Astrocyte of the cerebellum (primary cell): ENCODE results near the gene DOCK4.

Experiments used
- DNase-seq: peaks from one replicate; pipeline ENCODE4 v3.0.0-alpha.2; 2011; ENCODE audit warnings: low read depth
- H3K4me3 ChIP-seq: 2 replicates; pipeline ENCODE4 v1.5.1; 2011; ENCODE audit warnings: mild to moderate bottlenecking, low read depth, low read length, moderate library complexity
- in situ Hi-C: cut with HindIII; loops from 2 replicates; pipeline ENCODE4 v1.10.0; 2017; ENCODE audit warnings: low sequenced_read_pairs
- TF ChIP-seq, protein P1 (sequence below): IDR thresholded peaks from 2 replicates; pipeline ENCODE4 v1.5.1; 2012; ENCODE audit warnings: low read length, low read depth, moderate library complexity, mild to moderate bottlenecking; ENCODE audit errors: missing control alignments

DOCK4 gene

DNA sequence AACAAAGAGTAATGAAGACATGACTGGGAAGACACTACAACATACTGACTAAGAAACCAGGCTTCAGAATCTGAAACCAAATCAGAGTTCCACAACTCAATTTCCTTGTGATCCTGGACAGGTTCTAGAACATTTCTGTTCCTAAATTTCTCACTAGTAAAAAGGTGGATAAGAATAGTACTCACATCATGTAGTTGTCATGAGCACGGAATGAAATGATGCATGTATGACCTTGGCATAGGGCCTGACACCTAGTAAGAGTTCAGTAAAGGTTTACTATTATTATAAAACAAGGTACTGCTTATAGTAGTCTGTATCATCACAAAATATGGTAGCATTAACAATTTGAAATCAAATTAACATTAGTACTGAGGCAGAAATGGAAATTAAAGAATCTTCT lies 19.9 kb downstream of the DOCK4 start:
- H3K4me3 ChIP-seq: no peak overlapping the region
- in situ Hi-C loops: no loop called here
- TF ChIP-seq, protein P1, sequence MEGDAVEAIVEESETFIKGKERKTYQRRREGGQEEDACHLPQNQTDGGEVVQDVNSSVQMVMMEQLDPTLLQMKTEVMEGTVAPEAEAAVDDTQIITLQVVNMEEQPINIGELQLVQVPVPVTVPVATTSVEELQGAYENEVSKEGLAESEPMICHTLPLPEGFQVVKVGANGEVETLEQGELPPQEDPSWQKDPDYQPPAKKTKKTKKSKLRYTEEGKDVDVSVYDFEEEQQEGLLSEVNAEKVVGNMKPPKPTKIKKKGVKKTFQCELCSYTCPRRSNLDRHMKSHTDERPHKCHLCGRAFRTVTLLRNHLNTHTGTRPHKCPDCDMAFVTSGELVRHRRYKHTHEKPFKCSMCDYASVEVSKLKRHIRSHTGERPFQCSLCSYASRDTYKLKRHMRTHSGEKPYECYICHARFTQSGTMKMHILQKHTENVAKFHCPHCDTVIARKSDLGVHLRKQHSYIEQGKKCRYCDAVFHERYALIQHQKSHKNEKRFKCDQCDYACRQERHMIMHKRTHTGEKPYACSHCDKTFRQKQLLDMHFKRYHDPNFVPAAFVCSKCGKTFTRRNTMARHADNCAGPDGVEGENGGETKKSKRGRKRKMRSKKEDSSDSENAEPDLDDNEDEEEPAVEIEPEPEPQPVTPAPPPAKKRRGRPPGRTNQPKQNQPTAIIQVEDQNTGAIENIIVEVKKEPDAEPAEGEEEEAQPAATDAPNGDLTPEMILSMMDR: no peak
- no peak for DNase-seq

DNA sequence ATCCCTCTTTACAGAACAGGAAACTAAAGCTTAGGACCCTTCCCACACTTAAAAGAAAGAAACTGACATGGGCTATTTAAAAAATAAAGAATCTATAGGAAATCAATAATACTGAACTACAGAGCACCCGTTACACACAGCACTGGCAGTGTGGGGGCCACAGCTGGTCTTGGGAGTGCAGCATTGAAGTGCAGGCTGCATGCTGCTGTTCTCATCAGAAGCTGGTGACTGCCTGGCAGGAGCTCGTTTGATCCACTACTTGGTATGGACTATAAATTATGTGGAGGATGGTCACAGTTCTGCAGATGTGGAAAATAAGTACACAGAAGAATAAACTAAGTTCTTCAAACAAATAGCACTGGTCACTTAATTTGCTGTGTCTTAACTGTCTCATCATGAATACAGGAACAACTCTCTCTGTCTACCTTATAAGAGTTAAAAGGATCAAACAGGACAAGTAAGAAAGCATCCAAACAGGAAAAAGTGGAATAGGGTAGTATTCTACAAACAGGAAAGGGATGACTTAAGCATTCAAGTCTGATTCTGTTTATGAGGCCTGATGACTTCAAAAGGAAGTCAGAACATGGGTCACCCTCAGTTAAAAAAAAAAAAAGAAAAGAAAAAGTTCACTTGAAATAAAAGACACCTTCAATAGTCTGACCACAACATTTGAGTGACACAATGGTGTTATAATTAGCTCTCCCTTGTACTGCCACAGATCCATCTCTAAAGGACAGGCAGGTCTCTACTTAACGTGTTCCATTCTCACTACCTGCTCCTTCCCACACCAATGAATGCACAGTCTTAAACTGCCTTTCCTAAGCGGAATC lies 21.0 kb downstream of the DOCK4 start:
- no peak for DNase-seq
- TF ChIP-seq, protein P1: no peak
- in situ Hi-C loops: no loop called here
- H3K4me3 ChIP-seq: no peak overlapping the region

DNA sequence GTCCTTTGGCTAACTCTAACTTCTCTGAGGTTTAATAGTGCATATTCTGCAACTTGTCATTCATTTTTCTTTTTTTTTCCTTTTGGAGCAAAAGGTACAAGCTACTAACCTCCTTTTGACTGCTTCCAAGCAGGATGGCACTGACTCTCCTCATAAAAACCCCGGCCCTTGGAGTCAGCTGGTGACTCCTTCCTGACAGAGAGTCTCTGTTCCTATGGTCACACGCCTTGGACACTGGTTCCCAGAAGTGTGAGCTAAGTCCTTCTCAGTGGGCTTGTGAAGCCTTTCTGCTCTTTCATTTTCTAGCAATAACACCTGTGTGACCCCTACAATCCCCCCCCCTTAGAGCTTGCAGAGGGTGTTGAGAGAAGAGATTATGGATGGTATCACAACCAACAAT lies 21.7 kb downstream of the DOCK4 start:
- TF ChIP-seq, protein P1: no peak
- no peak for DNase-seq
- in situ Hi-C loops: no loop called here
- no peak overlapping the region for H3K4me3 ChIP-seq

DNA sequence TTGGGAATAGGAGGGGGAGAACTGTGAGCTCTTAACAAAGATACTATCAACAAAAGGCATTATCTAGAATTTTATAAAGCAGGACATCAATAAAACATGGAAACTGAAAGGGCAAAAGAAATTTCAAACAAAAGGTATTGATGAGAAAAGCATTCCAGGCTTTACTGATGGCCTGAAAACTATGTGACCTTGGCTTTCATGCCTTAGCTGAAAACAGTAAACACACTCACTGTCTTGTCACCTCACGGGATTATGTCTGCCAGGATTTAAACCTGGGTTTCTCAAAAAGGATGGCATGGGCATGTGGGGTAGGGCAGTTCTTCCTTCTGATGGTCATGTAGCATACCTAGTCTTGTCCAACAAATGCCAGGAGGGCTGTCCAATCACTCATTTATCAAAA lies 22.9 kb downstream of the DOCK4 start:
- in situ Hi-C loops: no loop called here
- H3K4me3 ChIP-seq: no peak overlapping the region
- DNase-seq: no peak
- TF ChIP-seq, protein P1: no peak

DNA sequence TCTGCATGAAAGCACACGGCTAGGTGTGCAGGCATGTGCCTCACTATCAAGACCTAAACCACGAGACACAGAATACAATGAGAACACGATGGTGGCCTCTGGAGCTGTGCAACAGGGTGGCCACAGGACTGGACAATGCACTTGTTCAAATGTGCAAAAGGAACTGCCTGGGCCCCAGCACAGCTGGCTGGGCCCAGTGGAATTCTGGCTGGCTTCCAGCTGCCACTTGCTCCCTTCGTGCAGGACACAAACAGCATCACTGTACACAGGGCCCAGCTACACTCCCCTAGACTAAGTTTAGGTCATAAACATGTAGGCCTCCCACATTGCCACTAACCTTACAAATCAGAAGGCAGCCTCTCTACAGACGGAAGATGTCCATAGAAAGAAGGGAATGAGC lies 23.4 kb downstream of the DOCK4 start:
- no peak overlapping the region for H3K4me3 ChIP-seq
- in situ Hi-C loops: no loop called here

DNA sequence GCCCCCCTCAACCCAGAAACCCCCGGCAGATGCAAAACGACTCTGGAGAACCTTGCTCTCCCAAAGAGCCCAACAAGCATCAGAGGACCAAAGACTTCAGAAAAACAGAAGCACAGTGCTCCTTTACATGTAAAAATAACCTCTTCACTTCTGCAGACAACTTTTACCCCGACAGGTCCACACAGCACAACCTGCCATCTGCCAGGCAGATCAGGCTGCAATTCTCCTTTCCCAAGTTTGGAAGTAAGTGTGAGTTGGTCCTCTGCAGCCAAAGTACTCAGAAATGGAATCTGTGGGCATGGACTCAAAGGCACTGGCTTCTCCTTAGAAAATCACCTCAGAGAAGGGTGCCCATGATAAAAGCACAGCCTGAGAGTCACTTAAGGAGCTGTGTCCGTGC lies 26.0 kb downstream of the DOCK4 start:
- TF ChIP-seq, protein P1: no peak
- no peak overlapping the region for H3K4me3 ChIP-seq
- no peak for DNase-seq
- in situ Hi-C loops: no loop called here

More for the DNA sequence above, 23.4 kb downstream of the DOCK4 start:
- no peak for DNase-seq
- TF ChIP-seq, protein P1: no peak
